Measurements from ENCODE around the gene DCP1A.

GRCh38 chr3:53282581-53282980 is 64.8 kb downstream of the DCP1A start:
- TF ChIP-seq CTCF (IDR thresholded peaks at IDR 0.05): no peak
- no peak for TF ChIP-seq POLR2A (IDR thresholded peaks at IDR 0.05)
